Body of pancreas (tissue), 4 donors: ENCODE results near the gene KDM4B. TPM values are rescaled to one million over a fixed set of nuclear protein-coding genes. Genes with fewer than 3 reads are reported as not detected.

Source experiments
- ATAC-seq: fragments of 150-250 bp; one replicate; pipeline ENCODE4 v1.9.1; 2016
- DNase-seq, 4 donors: peaks; one replicate each; pipeline ENCODE4 v3.0.0-alpha.2; 2019
- H3K27ac ChIP-seq, 4 donors: fragments of 200-600 bp; sonication (generic); 1 replicate in 3 of 4; 2 replicates in 1 of 4; pipeline versions ENCODE4 v1.5.1 to v1.6.1; 2016 to 2019; ENCODE audit warnings: mild to moderate bottlenecking in 1 of 4, mixed read lengths in 1 of 4, moderate library complexity in 1 of 4
- H3K27me3 ChIP-seq, 2 donors: fragments of 200-600 bp; sonication (generic); one replicate each; pipeline ENCODE4 v1.6.0; 2016; ENCODE audit warnings: mild to moderate bottlenecking in 1 of 2
- H3K36me3 ChIP-seq, 2 donors: fragments of 200-600 bp; sonication (generic); replicated peaks in 1 of 2; 2 replicates each; pipeline ENCODE4 v1.5.1; 2016; ENCODE audit warnings: low read depth in 2 of 2; ENCODE audit not compliant: insufficient read depth in 1 of 2
- H3K4me1 ChIP-seq: fragments of 200-600 bp; sonication (generic); one replicate; pipeline ENCODE4 v1.6.0; 2016
- H3K4me3 ChIP-seq, 2 donors: fragments of 200-600 bp; sonication (generic); 1 replicate in 1 of 2; 2 replicates in 1 of 2; pipeline ENCODE4 v1.5.1; 2016 to 2019
- H3K9me3 ChIP-seq, 3 donors: fragments of 200-600 bp; sonication (generic); 1 replicate in 2 of 3; 2 replicates in 1 of 3; pipeline ENCODE4 v1.5.1; 2016
- CTCF ChIP-seq, 7 experiments: fragments of 450-650 bp in 4 of 7; fragments of 200-600 bp in 3 of 7; sonication (generic) in 3 of 7; IDR thresholded peaks; one replicate each; pipeline ENCODE4 v1.5.1; 2016 to 2019; ENCODE audit warnings: antibody characterized with exemption in 7 of 7
- POLR2A ChIP-seq, 3 donors: fragments of 450-650 bp; IDR thresholded peaks; one replicate each; pipeline ENCODE4 v1.6.1; 2016; ENCODE audit warnings: antibody characterized with exemption in 3 of 3, mild to moderate bottlenecking in 2 of 3
- WGBS, 2 donors: methylation state at CpG; one replicate each; pipeline ENCODE4 v1.1.5; 2017; 5-methylcytosine and 5-hydroxymethylcytosine counted together
- intact Hi-C: fragments of 100-400 bp; cut with DNase I; formaldehyde crosslinking; loops from one replicate; pipeline ENCODE4 v1.15.1; 2023
- microRNA-seq, 2 donors: library from miRNA; unstranded; fragments of <30 nt; microRNA quantifications; one replicate each; pipeline ENCODE4, GENCODE V29; 2016; ENCODE audit warnings: borderline number of aligned reads in 2 of 2, borderline replicate concordance in 2 of 2
- small RNA-seq: library from RNA; depleted of rRNA; stranded (forward); fragments of <200 nt; gene quantifications from one replicate; pipeline ENCODE3, GENCODE V24; 2016
- total RNA-seq, 2 donors: library from RNA; depleted of rRNA; stranded (reverse); fragments of >200 nt; gene quantifications; one replicate each; pipeline ENCODE4 v1.1.0, GENCODE V29; 2016

Gene KDM4B
- total RNA-seq, 2 donors from 2014 or later = 18.9 to 35.3 TPM

- intact Hi-C loops = no loop called here
- WGBS, 2 donors = 83 to 85% methylated on average over 4 of the region's 4 CpGs
These were observed 231.9 kb downstream of the KDM4B start for GRCh38 chr19:5200844-5201243.

GRCh38 chr19:5202553-5202952 lies 233.6 kb downstream of the KDM4B start:
- 85 to 86% methylated on average over 4 of the region's 4 CpGs for WGBS, 2 donors
- intact Hi-C loops = no loop called here
- H3K4me3 ChIP-seq = no peak overlapping the region
- H3K27me3 ChIP-seq = no peaks in the 10 kb centered on the region
- no peak for DNase-seq
- no peak for ATAC-seq
- TF ChIP-seq CTCF (IDR thresholded peaks at IDR 0.05) (no peak), POLR2A (IDR thresholded peaks at IDR 0.05) (no peak)
- no peaks in the 10 kb centered on the region for H3K36me3 ChIP-seq
- H3K4me1 ChIP-seq = no peaks in the 10 kb centered on the region
- H3K27ac ChIP-seq = no peak overlapping the region
- H3K9me3 ChIP-seq = no peaks in the 10 kb centered on the region

More at GRCh38 chr19:5200844-5201243, 231.9 kb downstream of the KDM4B start:
- Histone ChIP-seq H3K4me3 (no peak overlapping the region), H3K4me1 (no peaks in the 10 kb centered on the region), H3K9me3 (no peaks in the 10 kb centered on the region), H3K27ac (no peak overlapping the region), H3K27me3 (no peaks in the 10 kb centered on the region), H3K36me3 (no peaks in the 10 kb centered on the region)
- ATAC-seq (no peak), DNase-seq (no peak)
- TF ChIP-seq CTCF (IDR thresholded peaks at IDR 0.05) (no peak), POLR2A (IDR thresholded peaks at IDR 0.05) (no peak)

Small RNA genes lying within 50 kb of the gene (microRNA-seq; reads per million reads assigned to microRNA genes)
- gene MIR4747 = 0 reads per million in 2 donors

Small RNA genes lying within 50 kb of the gene (small RNA-seq; reads per million reads assigned to genes)
- not detected for gene MIR4747

Other genes with a start within 250 kb of the KDM4B start
- 100 to 1,000 TPM in 1 of 2 donors, 10 to 100 TPM in 1; 44.6 to 130 TPM for gene DPP9, start 245.3 kb upstream of the KDM4B start, total RNA-seq
- 10 to 100 TPM in 1 of 2 donors, 1 to 10 TPM in 1; 8.0 to 20.4 TPM for gene FEM1A, start 177.4 kb upstream of the KDM4B start, total RNA-seq
- 10 to 100 TPM in 1 of 2 donors, 1 to 10 TPM in 1; 5.4 to 12.9 TPM for gene TICAM1, start 137.4 kb upstream of the KDM4B start, total RNA-seq
- gene PLIN3, start 101.4 kb upstream of the KDM4B start, total RNA-seq = 10 to 100 TPM; 18.4 to 28.0 TPM
- not detected for gene ARRDC5, start 66.2 kb upstream of the KDM4B start, total RNA-seq
- gene UHRF1, start 59.6 kb upstream of the KDM4B start, total RNA-seq = 1 to 10 TPM; 2.1 to 3.3 TPM